ENCODE measurements around the gene MED12L.

MED12L gene

GRCh38 chr3:151093148-151093547 is 7.7 kb downstream of the MED12L start:
- no peak for DNase-seq

GRCh38 chr3:151093905-151094304 is 8.4 kb downstream of the MED12L start:
- DNase-seq, result no peak

GRCh38 chr3:151096716-151097115 is 11.3 kb downstream of the MED12L start:
- DNase-seq, result no peak

- DNase-seq, result no peak
Measured at GRCh38 chr3:151100076-151100475, 14.6 kb downstream of the MED12L start.

GRCh38 chr3:151101270-151101969 is 16.0 kb downstream of the MED12L start:
- no peak for DNase-seq

GRCh38 chr3:151106311-151106710 is 20.8 kb downstream of the MED12L start:
- no peak for DNase-seq

- no peak for DNase-seq
Measured at GRCh38 chr3:151107177-151107576, 21.7 kb downstream of the MED12L start.

GRCh38 chr3:151107701-151108100 is 22.2 kb downstream of the MED12L start:
- DNase-seq, result no peak

GRCh38 chr3:151109286-151109800 is 23.9 kb downstream of the MED12L start:
- no peak for DNase-seq

- no peak for DNase-seq
Measured at GRCh38 chr3:151112731-151113130, 27.3 kb downstream of the MED12L start.

- DNase-seq, result no peak
Measured at GRCh38 chr3:151113343-151113742, 27.9 kb downstream of the MED12L start.

- DNase-seq, result no peak
Measured at GRCh38 chr3:151117047-151117446, 31.6 kb downstream of the MED12L start.

- no peak for DNase-seq
Measured at GRCh38 chr3:151119188-151119587, 33.7 kb downstream of the MED12L start.

GRCh38 chr3:151120409-151120808 is 34.9 kb downstream of the MED12L start:
- no peak for DNase-seq

- DNase-seq, result no peak
Measured at GRCh38 chr3:151121016-151121415, 35.6 kb downstream of the MED12L start.

GRCh38 chr3:151123827-151124226 is 38.4 kb downstream of the MED12L start:
- DNase-seq, result no peak

GRCh38 chr3:151124476-151124875 is 39.0 kb downstream of the MED12L start:
- no peak for DNase-seq

GRCh38 chr3:151130428-151130827 is 45.0 kb downstream of the MED12L start:
- DNase-seq, result no peak

- no peak for DNase-seq
Measured at GRCh38 chr3:151133175-151133574, 47.7 kb downstream of the MED12L start.

- DNase-seq, result no peak
Measured at GRCh38 chr3:151133917-151134450, 48.5 kb downstream of the MED12L start.

- DNase-seq, result no peak
Measured at GRCh38 chr3:151135541-151136337, 50.3 kb downstream of the MED12L start.

GRCh38 chr3:151142929-151143328 is 57.5 kb downstream of the MED12L start:
- no peak for DNase-seq

GRCh38 chr3:151144016-151144415 is 58.6 kb downstream of the MED12L start:
- no peak for DNase-seq

GRCh38 chr3:151144760-151145159 is 59.3 kb downstream of the MED12L start:
- no peak for DNase-seq

All from NCI-H1694 treated with DMSO at 0.1 percent for 48 hours (cell line).